Subcutaneous abdominal adipose tissue (tissue), 5 donors: ENCODE results near the gene IAH1.

Experiments used
- H3K27ac ChIP-seq: one replicate; pipeline ENCODE4 v1.7.0; 2013; ENCODE audit warnings: low read depth, mild to moderate bottlenecking, inconsistent platforms, low read length, moderate library complexity
- H3K27me3 ChIP-seq, 5 donors: one replicate each; pipeline ENCODE4 v1.7.0; 2013; ENCODE audit warnings: low read length in 5 of 5, inconsistent platforms in 1 of 5; ENCODE audit not compliant: control insufficient read depth in 5 of 5, insufficient read depth in 4 of 5
- H3K36me3 ChIP-seq, 5 donors: one replicate each; pipeline ENCODE4 v1.7.0; 2013; ENCODE audit warnings: low read length in 5 of 5; ENCODE audit not compliant: control insufficient read depth in 5 of 5, insufficient read depth in 5 of 5
- H3K4me1 ChIP-seq, 5 donors: one replicate each; pipeline ENCODE4 v1.7.0; 2013; ENCODE audit warnings: low read length in 5 of 5, mild to moderate bottlenecking in 3 of 5, moderate library complexity in 1 of 5; ENCODE audit not compliant: control insufficient read depth in 5 of 5, insufficient read depth in 5 of 5
- H3K4me3 ChIP-seq, 5 donors: one replicate each; pipeline ENCODE4 v1.7.0; 2013; ENCODE audit warnings: low read length in 5 of 5, low read depth in 1 of 5
- H3K9ac ChIP-seq, 5 donors: one replicate each; pipeline ENCODE4 v1.7.0; 2013; ENCODE audit warnings: low read length in 5 of 5, mild to moderate bottlenecking in 4 of 5, moderate library complexity in 3 of 5
- H3K9me3 ChIP-seq, 5 donors: one replicate each; pipeline ENCODE4 v1.7.0; 2013; ENCODE audit warnings: low read length in 5 of 5; ENCODE audit not compliant: control insufficient read depth in 5 of 5
- donor health status: healthy.
- donor health status: healthy.
- donor health status: healthy.
- donor health status: healthy.
- donor health status: healthy.

IAH1 gene

DNA sequence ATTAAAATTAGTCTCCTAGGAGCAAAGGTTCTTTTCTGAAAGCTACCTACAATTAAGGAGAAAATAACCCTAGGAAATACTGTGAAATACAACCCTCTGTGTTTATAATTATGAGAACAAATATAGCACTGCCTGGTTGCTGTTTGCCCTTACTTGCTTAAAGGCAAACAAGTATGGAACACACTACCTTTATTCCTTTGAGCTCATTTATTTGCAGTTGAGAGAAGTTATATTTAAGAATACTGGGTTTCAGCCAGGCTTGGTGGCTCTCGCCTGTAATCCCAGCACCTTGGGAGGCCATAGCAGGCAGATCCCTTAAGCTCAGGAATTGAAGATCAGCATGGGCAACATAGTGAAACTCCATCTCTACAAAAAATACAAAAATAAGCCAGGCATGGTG lies 23.1 kb upstream of the IAH1 start:
- Histone ChIP-seq H3K4me1 (no peaks in the 10 kb centered on the region), H3K36me3 (peaks cover 21 to 61% (median 40%) of the 10 kb centered on the region in 5 donors), H3K27ac (no peak overlapping the region), H3K9ac (no peak overlapping the region), H3K4me3 (no peak overlapping the region), H3K9me3 (no peaks in the 10 kb centered on the region), H3K27me3 (no peaks in the 10 kb centered on the region)

DNA sequence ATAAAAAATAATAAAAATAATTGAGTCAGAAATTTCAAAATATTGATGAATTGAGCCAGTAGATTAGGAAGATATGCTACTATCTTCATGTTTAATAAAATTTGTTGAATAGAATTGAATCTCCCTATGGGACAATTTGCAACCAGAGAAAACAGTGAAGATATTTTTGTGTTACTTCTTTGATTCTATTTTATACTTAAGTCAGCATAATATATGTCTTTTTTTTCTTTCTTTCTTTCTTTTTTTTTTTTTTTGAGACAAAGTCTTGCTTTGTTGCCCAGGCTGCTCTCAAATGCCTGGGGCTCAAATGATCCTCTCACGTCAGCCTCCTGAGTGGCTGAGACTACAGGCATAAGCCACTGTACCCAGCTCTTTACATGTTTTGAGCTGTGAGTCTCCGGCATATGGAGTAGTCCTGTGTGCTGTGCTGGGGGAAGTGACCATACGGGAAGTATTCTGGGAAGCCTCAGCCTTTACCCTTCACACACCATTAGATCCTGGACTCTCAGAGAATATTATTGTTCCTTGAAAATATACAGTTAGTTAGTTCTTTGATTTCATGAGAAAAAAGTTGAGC lies 13.8 kb upstream of the IAH1 start:
- Histone ChIP-seq H3K27ac (no peak overlapping the region), H3K27me3 (no peaks in the 10 kb centered on the region), H3K9me3 (no peaks in the 10 kb centered on the region), H3K4me1 (no peaks in the 10 kb centered on the region), H3K4me3 (no peak overlapping the region), H3K36me3 (peaks cover 9 to 42% (median 26%) of the 10 kb centered on the region in 5 donors), H3K9ac (no peak overlapping the region)

DNA sequence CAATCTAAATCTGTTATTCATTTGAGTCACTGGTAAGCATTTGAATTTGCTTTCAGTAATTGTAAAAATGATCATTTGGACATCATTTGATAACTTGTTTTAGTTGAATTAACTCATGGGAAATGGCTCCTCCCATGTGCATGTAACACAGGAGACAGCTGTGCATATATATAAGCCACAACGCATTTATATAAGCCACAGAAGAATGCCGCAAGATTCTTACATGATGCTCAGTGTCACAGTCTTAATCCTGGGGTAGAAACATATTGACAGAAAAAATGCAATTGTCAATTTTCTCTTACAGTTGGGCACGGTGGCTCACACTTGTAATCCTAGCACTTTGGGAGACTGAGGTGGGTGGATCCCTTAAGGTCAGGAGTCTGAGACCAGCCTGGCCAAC lies 13.3 kb upstream of the IAH1 start:
- Histone ChIP-seq H3K36me3 (peaks cover 12 to 45% (median 30%) of the 10 kb centered on the region in 5 donors), H3K9me3 (no peaks in the 10 kb centered on the region), H3K9ac (no peak overlapping the region), H3K27me3 (no peaks in the 10 kb centered on the region), H3K4me3 (no peak overlapping the region), H3K27ac (no peak overlapping the region), H3K4me1 (no peaks in the 10 kb centered on the region)

DNA sequence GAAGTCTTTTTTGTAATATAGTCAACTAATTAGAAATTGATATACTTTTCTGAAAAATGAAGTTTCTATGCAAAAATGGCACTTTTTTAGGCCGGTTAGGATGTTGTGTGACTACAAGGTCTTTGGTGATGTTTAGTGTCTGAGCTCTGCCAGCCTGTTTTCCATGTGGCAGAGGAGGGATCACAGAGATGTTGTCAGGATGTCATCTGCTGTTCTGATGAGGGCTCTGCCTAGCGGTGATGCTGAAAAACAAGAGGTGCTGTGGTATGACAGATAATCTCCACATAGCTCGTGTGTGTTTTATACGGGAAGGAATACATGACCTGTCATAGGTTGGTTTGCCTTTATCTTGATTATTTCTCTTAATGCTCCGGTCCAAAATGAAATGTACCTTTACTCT lies 12.0 kb upstream of the IAH1 start:
- Histone ChIP-seq H3K9ac (no peak overlapping the region), H3K9me3 (no peaks in the 10 kb centered on the region), H3K27me3 (no peaks in the 10 kb centered on the region), H3K27ac (no peak overlapping the region), H3K4me1 (no peaks in the 10 kb centered on the region), H3K36me3 (peaks cover 6 to 46% (median 25%) of the 10 kb centered on the region in 5 donors), H3K4me3 (no peak overlapping the region)

DNA sequence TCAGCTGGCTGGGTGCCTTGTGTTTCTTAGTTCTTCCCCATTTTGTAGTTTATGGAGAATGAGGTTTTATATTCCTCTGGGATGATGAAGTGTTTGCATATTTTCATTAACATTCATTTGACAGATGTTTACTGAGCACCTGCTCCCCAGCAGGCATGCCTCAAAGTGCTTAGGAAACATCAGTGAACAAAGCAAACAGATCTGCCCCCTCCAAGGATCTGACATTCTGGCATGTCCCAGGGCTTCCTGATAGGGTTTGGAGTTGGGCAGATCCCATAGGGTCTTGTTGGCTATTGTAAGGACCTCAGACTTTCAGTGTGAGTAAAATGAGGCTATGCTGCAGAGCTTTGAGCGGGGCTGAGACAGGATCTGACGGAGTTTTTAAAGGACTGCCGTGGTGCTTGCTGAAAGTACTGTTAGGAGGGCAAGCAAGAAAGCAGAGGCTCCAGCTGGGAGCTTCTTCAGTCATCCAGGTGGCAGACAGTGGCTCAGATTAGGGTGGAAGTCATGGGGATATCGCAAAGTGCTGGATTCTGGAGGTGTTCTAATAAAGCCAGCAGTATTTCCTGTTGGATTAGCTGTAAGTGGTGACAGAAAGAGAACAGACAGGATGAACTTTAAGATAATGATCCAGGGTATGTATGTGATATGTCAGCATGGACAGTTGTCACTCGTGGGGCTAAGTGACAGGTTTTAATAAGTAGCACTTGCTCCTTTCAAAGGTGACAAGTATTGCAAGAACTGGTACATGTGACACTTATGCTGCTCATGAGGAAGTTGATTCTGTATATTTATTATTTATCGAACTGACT lies 11.3 kb upstream of the IAH1 start:
- no peak overlapping the region for H3K9ac ChIP-seq
- no peaks in the 10 kb centered on the region for H3K9me3 ChIP-seq

DNA sequence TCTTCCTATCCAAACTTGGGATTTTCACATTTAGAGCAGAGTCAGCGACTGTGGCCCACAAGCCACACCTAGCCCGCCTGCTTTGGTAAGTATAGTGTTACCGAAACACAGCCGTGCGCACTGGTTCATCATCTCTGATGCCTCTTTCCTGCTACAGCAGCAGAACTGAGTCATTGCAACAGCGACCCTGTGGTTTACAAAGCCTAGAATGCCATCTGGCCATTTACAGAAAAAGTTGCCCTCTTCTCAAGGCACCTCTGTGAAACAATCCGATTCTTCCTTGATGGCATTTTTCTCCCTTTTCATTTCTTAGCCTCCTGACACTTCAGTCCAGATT lies 10.7 kb upstream of the IAH1 start:
- no peaks in the 10 kb centered on the region for H3K9me3 ChIP-seq
- no peaks in the 10 kb centered on the region for H3K27me3 ChIP-seq
- no peak overlapping the region for H3K9ac ChIP-seq
- H3K4me3 ChIP-seq: no peak overlapping the region
- no peak overlapping the region for H3K27ac ChIP-seq
- peaks cover 0 to 5% (median 0%) of the 10 kb centered on the region in 5 donors for H3K4me1 ChIP-seq
- peaks cover 6 to 43% (median 23%) of the 10 kb centered on the region in 5 donors for H3K36me3 ChIP-seq

More for the DNA sequence above, 11.3 kb upstream of the IAH1 start:
- peaks cover 0 to 5% (median 0%) of the 10 kb centered on the region in 5 donors for H3K4me1 ChIP-seq
- no peak overlapping the region for H3K4me3 ChIP-seq
- no peak overlapping the region for H3K27ac ChIP-seq
- H3K36me3 ChIP-seq: peaks cover 6 to 47% (median 24%) of the 10 kb centered on the region in 5 donors
- H3K27me3 ChIP-seq: no peaks in the 10 kb centered on the region

DNA sequence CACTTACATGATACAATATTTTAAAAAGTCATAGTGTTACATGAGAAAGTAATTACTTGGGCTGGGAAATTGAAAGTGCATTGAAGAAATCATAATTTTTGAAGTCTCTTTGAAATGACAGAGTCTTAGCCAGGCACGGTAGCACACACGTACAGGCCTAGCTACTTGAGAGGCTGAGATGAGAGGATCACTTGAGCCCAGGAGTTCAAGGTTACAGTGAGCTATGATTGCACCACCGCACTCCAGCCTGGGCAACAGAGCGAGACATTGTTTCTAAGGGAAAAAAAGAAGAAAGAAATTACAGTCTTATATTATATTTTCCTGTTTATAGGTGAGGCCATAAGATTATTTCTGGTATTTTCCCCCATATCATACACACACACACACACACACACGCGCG lies 9.2 kb upstream of the IAH1 start:
- Histone ChIP-seq H3K27ac (no peak overlapping the region), H3K36me3 (peaks cover 3 to 47% (median 23%) of the 10 kb centered on the region in 5 donors), H3K4me3 (no peak overlapping the region), H3K9ac (no peak overlapping the region), H3K4me1 (peaks cover 0 to 5% (median 0%) of the 10 kb centered on the region in 5 donors), H3K9me3 (no peaks in the 10 kb centered on the region), H3K27me3 (no peaks in the 10 kb centered on the region)

DNA sequence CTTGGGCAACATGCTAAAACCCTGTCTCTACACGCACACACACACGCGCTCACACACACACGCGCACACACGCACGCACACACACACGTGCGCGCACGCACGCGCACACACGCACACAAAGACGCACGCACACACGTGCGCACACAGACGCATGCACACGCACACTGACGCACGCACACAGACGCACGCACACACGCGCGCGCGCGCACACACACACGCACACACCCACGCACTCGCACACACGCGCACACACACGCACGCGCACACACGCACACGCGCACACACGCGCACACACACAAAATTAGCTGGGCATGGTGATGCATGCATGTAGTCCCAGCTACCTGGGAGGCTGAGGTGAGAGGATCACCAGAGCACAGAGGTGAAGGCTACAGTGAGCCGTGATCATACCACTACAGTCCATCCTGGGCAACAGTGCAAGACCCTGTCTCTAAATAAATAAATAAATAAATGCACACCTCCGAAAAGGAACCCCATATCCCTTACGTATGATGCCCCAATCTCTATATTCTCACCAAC lies 8.1 kb upstream of the IAH1 start:
- Histone ChIP-seq H3K9ac (no peak overlapping the region), H3K27me3 (no peaks in the 10 kb centered on the region), H3K36me3 (peaks cover under 1 to 39% (median 17%) of the 10 kb centered on the region in 5 donors), H3K4me3 (no peak overlapping the region), H3K9me3 (no peaks in the 10 kb centered on the region), H3K27ac (no peak overlapping the region), H3K4me1 (peaks cover 0 to 5% (median 0%) of the 10 kb centered on the region in 5 donors)

DNA sequence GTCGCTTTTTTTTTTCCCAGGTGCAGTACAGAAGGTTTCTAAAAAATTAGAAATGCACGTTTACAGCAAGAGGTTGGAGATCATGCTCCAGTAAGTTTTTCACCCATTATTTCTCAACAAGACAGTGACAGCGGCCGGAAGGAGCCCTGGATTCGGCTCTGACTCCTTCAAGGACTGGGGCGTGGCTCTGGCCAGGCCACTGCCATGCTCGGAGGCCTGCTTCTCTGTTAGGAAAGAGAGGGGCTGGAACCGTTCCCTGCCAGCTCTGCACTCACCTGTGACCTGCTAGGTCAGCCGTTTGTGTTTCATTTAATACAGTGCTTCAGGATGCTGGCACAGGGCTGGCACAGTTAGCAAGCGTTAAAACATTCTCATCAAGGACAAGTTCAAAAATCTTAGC lies 6.7 kb upstream of the IAH1 start:
- H3K36me3 ChIP-seq: peaks cover 4 to 37% (median 19%) of the 10 kb centered on the region in 5 donors
- H3K27me3 ChIP-seq: no peaks in the 10 kb centered on the region
- peaks cover 0 to 5% (median 0%) of the 10 kb centered on the region in 5 donors for H3K4me1 ChIP-seq
- H3K9me3 ChIP-seq: no peaks in the 10 kb centered on the region
- H3K9ac ChIP-seq: no peak overlapping the region
- H3K27ac ChIP-seq: no peak overlapping the region
- H3K4me3 ChIP-seq: no peak overlapping the region

DNA sequence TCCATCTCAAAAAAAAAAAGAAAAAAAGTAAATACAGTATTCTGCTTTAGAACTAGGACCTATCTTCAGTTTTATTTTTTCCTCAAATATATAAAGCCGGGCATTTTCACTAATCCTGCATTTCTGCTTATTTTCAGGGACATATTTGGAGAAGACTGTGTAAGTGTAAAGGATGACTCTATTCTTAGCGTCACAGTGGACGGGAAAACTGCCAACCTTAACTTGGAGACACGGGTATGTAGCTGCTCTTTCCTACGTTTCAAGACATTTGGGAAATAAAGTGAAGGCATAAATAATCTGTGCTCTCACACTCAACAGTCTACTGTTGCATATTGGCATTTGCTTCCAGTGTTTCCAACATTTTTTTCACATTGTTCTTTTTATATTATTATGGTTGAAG lies 3.1 kb upstream of the IAH1 start:
- Histone ChIP-seq H3K4me3 (no peak overlapping the region), H3K27ac (no peak overlapping the region), H3K27me3 (no peaks in the 10 kb centered on the region), H3K36me3 (peaks cover 4 to 22% (median 7%) of the 10 kb centered on the region in 5 donors), H3K9me3 (no peaks in the 10 kb centered on the region), H3K4me1 (peaks cover 2 to 28% (median 22%) of the 10 kb centered on the region in 5 donors), H3K9ac (no peak overlapping the region)
